Fibroblast of peridontal ligament (primary cell): ENCODE data around the gene ERMAP.

ENCODE experiments used
- DNase-seq: peaks from one replicate; pipeline ENCODE4 v3.0.0-alpha.2; 2010; ENCODE audit errors: extremely low read depth

Gene ERMAP

DNA sequence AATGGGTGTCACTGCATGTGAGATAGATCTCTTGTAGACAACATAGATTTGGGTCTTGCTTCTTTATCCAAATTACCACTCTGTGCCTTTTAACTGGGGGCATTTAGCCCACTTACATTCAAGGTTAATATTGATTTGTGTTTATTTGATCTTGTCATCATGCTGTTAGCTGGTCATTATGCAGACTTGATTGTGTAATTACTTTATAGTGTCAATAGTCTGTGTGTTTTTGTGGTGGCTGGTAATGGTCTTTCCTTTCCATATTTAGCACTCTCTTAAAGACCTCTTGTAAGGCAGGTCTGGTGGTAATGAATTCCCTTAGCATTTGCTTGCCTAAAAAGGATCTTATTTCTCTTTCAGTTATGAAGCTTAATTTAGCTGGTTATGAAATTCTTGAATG, 59.1 kb downstream of the ERMAP start:
- DNase-seq = no peak

DNA sequence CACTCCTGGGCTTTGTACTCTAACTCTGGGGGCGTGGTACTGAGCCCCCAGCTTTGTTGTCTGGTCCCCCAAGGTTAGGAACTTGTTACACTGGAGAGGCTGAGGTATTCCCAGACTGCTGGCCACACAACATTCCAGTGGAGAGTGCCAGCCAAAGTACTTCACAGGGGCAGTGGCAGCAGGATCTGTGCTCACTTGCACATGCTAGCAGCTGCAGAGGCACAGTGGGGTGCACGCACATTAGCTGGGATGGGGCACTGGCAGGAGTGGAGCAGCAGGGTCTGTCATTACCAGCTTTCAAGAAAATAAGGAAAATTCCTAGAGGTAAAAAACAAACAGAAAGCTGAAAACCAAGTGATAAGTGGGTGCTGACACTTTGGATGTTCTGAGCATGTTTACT, 60.5 kb downstream of the ERMAP start:
- no peak for DNase-seq

DNA sequence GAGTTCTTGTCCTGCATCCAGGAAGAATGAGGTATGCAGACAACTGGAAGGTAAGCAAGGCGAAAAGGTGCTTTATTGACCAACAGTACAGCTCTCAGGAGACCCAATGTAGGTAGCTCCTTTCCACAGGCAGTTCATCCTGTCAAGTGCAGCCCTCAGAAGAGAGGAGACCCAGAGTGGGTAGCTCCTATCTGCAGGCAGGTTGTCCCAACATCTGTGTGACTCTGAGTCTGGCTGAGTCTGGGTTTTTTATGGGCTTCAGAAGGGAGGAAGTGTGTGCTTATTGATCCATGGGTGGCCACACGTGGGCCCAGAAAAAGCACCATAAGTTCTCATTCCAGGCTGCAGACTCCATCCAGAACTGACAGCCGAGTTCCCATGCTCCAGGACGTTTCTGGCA, 63.5 kb downstream of the ERMAP start:
- DNase-seq = no peak

DNA sequence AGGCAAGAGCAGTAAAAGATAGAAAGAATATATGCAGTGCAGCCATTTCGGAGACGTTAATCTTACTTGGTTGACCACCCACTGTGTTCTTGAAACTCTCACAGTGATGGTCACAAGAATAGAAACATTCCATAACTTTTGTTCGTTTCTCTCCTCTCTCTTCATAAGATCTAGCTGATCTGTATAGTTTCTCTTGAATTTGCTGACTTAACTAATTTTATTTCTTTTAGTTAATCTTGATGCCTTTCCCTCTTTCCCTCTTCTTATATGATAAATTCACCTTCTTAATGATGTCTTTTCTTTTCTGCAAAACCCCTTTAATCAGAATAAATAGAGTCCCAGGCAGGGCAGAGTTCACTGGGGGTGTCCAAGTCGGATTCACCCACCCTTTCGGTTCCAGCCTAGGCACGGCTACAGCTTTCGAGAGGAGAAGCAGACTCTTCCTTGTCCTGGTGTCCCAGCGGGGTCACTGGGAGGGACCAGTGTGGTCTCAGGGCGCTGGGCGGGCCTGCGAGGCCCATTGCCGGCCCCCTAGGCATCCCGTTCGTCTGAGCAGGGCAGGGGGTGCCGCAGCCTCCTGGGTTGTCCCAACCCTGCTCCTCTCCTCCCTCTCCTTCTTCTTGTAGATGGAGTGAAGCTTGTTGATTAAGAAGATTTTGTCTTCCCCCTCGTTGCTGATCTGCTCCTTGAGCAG, 69.3 kb downstream of the ERMAP start:
- no peak for DNase-seq

DNA sequence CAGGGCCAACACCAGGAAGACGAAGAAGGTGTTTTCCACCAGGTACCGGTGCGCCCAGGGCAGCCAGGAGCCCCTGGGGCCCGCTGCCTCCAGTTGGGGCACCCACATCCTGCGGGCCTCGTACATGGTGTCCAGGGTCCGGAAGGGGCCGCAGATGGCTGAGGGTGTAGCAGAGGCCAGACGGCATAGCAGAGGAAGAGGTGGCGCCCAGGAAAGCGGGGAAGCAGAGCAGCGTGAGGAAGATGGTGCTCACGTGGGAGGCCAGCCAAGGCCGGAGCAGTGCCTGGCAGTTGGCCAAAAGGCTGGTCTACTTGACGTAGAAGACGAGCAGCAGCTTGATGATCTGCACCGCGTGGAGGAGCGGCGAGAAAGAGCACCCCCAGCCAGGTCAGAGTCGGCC, 69.9 kb downstream of the ERMAP start:
- DNase-seq = no peak

DNA sequence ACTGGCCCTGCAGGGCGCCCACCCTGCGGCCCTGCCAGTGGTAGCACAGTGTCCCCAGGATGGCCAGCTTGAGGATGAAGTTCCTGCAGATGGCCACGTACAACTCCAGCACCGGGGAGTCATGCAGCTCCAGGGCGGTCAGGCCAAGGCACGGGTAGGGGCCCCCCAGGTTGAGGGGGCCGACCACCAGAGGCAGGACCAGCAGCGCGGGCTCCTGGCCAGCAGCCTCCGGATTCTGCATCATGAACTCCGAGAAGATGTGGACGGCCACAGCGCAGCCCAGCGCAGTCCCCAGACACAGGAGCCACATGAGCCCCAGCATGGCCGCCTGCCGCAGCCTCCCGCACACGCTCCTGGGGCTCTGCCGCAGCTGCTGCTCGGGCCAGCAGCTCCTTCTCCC, 70.4 kb downstream of the ERMAP start:
- DNase-seq = no peak

DNA sequence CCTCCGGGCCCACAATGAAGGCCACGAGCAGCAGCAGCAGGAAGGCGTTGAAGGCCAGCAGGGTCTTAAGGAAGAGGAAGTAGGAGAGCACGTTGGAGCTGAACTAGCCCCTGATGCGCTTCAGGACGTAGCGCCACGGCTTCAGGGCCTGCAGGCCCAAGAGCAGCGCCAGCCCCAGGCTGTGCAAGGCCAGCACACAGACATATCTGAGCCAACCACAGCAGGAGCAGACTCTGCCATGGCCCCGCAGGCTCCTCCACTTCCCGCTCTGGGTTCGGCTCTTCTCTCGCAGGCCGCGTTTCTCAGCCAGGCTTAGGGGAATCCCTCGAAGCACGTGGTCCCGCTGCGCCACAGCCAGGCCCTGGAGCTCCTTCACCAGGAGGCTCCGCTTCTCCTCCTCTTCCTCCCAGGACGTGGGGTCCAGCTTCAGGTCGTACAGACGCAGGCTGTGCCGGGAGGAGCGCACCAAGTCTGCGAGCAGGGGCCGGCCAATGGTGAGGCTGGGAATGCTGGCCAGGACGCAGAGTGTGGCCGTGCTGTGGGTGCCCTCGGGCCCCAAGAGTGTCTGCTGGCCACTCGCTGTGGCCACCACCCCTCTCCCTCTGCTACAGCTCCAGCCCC, 71.2 kb downstream of the ERMAP start:
- DNase-seq = no peak

DNA sequence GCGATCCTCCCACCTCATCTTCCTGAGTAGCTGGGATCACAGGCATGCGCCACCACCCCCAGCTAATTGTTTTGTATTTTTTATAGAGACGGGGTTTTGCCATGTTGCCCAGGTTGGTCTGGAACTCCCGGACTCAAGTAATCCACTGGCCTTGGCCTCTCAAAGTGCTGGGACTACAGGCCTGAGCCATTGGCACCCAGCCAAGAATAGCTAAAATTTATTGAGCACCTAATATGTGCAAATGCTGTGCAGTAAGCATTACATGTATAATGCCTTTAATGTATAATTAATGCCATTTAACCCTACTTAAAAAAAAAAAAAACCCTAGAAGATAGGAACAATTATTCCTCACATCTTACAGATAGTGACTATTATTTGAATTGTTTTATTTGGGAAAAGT, 72.3 kb downstream of the ERMAP start:
- no peak for DNase-seq

DNA sequence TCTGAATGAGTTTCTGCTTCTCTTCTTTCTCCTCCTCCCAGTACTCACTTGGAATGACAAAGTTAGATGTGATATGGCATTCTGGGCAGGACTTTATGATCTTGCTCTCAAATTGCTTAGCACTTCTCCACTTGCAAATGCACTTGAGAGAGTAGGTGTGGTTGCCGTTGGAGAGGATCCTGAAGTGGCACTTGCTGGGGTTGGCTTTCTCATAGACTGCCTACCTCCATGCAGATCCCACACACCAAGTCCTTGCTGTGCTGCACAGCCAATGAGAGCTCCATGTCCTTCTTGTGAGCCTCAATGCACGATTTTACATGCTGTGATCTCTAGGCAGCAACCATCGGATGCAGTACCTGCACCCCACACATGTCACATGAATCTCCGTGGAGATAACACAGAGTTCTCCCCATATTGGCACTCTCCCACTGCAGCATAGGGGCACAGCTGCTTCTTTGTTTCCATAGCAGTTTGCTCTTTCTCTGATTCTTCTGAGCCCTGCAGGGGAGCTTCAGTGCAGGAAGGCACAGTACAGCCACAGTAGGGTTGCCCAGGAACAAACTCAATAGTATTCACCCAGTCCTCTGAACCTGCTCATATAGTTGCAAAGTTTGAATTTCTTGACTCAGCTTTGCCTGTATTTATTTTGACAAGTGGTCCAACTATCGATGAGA, 74.7 kb downstream of the ERMAP start:
- no peak for DNase-seq
